NCI-H774 (cell line): ENCODE measurements around the gene EED.
A peak's percentile ranks its signal among the peaks of the same experiment; 100 is the strongest.

ENCODE experiments used
- DNase-seq: peaks from one replicate; lab custom pipeline; 2025; lab: John Stamatoyannopoulos, UW

The EED gene, protein sequence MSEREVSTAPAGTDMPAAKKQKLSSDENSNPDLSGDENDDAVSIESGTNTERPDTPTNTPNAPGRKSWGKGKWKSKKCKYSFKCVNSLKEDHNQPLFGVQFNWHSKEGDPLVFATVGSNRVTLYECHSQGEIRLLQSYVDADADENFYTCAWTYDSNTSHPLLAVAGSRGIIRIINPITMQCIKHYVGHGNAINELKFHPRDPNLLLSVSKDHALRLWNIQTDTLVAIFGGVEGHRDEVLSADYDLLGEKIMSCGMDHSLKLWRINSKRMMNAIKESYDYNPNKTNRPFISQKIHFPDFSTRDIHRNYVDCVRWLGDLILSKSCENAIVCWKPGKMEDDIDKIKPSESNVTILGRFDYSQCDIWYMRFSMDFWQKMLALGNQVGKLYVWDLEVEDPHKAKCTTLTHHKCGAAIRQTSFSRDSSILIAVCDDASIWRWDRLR

DNA sequence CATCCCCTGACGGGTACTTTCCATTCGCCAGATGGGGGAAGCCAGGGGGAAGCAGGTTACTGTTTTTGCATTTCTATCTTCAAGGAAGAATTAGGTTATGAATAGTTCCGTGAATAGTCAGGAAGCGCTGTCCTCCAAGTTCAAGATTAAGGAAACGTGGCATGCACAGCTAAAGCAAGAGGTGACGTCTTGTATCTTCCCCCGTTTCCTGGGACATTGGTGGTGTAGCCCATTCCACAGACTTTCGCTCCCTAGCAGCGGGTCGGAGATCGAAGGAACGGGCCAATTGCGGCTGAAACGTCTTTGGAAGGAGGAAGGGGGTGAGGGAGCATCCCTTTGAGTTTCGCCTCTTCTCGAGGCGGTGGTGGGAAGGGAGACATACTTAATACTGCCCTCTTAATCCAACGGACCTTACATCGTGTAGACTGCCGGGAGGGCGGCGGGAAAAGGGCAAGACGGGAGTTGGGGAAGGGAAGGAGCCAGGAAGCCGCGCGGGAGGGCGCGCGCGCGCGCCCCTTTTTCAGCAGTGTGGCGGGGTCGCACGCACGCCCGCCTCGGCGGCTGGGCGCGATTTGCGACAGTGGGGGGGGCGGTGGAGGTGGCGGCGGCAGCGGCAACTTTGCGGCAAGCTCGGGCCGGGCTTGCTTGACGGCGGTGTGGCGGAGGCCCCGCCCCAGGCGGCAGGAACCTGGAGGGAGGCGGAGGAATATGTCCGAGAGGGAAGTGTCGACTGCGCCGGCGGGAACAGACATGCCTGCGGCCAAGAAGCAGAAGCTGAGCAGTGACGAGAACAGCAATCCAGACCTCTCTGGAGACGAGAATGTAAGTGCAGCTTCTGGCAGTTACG is at the start of gene EED:
EED (plus strand) TSS at position 232 of the 847 bp plus-strand sequence; CDS start at position 709, 477 bp downstream.
- peak; percentile 97 for DNase-seq

DNA sequence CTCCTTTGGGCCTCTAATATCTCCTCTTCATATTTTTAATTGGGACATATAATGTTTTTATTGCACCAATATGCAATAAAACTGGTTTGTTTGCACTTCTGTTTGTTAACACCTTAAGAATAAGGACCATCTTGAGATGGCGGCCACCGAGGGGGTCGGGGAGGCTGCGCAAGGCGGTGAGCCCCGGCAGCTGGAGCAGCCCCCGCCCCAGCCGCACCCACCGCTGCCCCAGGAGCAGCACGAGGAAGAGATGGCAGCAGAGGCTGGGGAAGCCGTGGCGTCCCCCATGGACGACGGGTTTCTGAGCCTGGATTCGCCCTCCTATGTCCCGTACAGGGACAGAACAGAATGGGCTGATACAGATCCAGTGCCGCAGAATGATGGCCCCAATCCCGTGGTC is 49.6 kb upstream of the EED start:
- DNase-seq: no peak

DNA sequence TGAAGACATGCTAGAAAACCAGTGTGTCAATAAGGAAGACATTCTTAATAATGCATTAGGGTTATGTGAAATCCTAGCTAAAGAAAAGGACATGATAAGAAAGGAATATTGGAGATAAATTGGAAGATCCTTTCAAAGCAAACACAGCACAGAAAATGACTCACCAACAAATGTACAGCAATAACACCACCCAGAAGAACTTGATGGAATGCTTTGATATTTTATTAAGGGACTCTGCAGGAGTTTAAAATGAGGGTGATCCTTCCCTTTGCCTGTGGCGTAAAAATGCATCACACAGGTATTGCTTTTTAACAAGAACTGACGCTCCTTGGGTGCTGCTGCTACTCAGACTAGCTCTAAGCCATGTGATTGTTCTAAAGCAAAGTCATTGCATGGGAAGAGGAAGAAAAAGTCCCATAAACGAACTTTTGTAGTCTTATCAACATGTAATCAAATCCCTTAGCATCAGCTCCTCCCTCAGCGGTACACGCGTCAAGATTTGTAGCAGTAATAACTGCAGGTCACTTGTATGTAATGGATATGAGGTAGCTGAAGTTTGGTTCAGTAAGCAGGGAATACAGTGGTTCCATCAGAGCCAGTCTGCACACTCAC is 48.4 kb upstream of the EED start:
- DNase-seq: no peak

DNA sequence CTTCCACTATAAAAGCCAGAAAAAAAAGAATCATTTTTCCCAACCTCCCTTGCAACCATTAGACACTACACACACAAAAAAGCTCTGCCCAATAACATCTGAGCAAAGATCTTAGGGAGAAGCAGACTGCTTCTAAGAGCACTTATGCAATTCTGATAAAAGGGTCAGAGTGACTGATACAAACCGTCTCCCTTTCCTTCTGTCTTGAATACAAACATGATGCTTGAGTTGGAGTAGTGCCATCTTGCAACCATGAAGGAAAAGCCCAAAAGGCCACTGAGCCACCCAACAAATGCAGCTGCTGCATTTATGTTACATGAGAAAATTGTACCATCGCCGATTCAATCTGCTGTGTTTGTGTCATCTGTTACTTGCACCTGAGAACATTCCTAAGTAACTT is 47.6 kb upstream of the EED start:
- DNase-seq: no peak

DNA sequence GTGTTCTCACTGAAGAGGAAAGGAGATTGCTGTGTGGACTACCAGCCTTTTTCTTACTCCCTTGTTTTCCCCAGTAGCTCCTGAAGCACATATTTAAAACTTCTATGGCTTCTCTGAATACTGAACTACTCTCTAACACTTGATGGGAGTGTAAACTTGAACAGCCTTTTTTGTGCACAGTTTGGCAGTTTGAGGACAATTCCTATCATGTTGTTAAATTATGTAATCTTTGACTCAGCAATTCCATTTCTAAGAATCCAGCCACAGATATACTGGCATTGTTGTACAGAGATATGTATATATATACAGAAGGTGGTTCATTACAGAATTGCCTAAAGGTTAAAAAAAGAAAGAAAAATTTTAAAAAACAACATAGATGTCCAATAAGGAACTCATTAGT is 47.1 kb upstream of the EED start:
- no peak for DNase-seq

DNA sequence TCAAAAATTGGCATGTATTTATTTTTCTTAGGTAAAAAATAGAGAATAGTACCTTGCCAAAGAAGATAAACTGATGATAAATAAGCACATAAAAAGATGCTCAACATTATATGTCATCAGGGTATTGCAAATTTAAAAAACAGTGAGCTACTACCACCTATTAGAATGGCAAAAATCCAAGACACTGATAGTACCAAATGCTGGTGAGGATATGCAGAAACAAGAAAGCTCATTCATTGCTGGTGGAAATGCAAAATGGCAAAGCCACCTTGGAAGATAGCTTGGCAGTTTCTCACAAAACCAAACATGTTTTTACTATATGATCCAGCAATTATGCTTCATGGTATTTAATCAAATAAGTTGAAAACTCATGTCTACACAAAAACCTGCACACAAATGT is 46.4 kb upstream of the EED start:
- DNase-seq: no peak

DNA sequence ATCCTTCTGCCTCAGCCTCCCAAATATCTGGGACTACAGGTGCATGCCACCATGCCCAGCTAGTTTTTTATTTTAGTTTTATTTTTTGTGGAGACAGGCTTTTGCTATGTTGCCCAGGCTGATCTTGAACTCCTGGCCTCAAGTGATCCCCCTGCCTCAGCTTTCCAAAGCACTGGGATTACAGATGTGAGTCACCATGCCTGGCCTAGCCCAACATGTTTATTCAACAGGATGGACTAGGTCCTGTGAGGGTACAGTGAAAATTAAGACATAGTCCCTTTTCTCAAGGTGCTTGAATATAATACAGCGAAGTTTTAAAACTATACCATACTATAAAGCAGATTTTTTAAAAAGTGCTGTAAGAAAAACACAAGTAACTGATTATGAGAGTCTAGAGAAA is 45.2 kb upstream of the EED start:
- DNase-seq: no peak

DNA sequence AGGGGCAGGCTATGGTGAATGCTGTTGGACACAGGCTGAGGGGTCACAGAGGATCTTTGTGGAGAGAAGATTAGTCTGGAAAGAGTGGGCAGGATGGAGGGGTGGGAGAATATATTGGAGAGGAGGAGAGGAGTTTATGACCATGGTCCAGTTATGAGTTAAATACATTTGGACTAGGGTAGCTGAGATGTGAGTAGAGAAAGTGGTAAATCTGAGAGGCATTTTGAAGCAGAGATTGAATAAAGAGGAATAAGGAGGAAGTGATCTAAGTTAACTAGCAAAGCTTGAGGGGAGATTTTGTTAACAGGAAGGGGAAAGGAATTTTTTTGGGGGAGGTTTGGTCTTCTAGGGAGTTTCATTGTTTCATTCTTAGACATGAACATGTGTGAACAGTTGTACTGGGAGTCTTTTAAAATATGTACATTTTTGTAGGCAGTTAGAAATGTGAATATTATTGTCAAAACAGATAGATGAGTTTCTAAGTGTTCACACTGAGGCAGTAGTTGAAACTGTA is 43.1 kb upstream of the EED start:
- DNase-seq: no peak

DNA sequence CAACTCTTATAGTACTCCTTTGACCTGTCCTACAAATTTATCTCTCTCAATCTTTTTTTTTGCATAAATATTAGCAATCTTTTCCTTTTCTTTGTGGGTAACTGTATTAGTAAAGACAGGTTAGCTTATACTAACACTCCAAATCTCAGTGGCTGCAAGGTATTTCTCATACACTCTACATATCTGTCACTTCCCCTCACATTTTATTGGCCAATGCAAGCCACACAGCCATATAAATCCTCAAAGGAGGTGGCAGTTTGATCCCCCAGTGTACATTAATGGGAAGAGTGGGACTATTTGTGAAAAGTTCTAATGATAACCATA is 42.6 kb upstream of the EED start:
- DNase-seq: no peak

DNA sequence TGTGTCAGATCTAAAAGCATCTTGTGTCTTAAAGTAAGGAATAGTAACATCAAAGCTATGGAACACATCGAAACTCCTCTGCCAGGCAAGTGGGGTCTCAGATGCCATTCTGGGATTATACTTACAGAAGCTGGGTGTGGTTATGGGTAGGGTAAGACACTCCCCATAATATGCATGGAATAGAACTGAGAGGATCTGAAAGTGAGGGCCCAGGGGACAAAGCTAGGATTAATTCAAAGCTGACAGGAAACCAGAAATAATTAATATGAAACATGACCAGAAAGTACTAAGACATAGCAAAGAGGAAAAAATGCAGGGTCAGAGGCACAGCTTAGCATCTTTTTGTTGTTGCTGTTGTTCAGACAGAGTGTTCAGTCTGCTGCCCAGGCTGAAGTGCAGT is 40.2 kb upstream of the EED start:
- no peak for DNase-seq

DNA sequence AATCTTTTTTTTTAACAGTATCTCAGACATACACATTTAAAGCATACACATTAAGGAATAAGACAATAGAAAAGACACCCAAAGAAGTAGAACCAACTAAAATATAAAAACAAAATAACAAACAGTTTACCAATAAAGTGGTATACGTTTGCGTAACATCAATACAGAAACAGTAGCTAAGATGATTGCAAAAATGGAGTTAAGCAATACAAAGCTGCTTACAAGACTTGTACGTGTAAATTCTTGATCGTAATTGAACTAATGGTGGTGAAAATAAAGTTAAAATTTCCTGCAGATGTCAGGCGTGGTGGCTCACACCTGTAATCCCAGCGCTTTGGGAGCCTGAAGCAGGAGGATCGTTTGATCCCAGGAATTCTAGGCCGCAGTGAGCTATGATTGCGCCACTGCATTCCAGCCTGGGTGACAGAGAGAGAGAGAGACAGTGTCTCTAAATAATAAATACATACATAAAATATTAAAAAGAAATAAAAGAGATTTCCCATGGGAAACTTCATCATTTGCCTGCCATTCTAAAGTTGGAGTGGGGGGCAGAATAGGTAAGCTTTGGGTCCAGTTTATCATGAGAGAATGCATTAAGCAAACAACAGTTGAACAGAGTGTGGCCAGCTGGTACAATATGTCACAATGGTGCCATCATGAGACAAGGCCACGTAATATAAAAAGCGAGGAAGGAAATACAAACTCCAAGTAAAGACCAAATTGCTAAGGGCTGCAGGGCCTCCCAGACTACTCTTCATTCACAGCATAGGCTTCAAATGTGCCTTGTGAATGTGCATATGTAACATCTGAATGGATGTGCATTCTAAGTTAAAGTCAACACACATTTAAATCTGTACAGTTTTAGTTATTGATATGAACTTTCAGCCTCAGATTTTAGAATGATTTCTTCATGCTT is 38.9 kb upstream of the EED start:
- no peak for DNase-seq

DNA sequence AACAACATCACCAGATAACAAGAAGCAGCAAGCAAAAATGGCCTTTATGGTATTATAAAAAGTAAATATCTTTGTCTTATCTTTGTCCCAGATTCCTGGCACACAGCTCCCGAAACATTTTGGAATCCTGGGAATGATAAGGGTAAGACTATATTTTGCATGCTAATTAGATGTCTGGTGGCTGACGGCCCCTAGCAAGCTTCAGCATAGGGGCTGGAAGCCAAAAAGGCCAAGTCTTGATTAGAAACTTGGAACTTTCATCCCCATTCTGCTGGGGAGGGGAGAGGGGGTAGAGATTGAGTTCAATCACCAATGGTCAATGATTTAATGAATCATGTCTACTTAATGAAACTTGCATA is 38.2 kb upstream of the EED start:
- DNase-seq: no peak

DNA sequence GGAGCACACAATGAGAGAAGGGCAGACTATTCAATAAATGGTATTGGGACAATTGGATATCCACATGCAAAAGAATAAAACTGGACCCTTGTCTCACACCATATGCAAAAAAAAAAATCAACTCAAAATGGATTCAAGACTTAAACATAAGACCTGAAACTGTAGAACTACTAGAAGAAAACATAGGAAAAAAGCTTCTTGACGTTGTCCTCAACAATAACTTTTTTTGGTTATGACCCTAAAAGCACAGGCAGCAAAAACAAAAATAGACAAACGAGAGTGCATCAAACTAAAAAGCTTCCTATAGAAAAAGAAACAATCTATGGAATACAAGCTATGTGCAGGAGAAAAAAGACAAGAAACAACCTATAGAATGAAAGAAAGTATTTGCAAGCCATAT is 37.1 kb upstream of the EED start:
- no peak for DNase-seq

DNA sequence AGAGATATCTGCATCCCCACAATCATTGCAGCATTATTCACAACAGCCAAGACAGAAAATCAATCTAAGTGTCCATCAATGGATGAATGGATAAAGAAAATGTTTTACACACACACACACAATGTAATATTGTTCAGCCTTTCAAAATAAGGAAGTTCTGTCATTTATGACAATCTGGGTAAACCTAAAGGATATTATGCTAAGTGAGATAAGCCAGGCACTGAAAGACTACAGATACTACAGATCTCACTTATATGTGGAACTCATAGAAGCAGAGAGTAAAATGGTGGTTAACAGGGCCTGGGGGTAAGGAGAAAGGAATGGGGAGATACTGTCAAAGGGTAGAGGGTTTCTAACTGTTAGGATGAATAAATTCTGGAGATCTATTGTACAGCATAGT is 36.0 kb upstream of the EED start:
- DNase-seq: no peak

DNA sequence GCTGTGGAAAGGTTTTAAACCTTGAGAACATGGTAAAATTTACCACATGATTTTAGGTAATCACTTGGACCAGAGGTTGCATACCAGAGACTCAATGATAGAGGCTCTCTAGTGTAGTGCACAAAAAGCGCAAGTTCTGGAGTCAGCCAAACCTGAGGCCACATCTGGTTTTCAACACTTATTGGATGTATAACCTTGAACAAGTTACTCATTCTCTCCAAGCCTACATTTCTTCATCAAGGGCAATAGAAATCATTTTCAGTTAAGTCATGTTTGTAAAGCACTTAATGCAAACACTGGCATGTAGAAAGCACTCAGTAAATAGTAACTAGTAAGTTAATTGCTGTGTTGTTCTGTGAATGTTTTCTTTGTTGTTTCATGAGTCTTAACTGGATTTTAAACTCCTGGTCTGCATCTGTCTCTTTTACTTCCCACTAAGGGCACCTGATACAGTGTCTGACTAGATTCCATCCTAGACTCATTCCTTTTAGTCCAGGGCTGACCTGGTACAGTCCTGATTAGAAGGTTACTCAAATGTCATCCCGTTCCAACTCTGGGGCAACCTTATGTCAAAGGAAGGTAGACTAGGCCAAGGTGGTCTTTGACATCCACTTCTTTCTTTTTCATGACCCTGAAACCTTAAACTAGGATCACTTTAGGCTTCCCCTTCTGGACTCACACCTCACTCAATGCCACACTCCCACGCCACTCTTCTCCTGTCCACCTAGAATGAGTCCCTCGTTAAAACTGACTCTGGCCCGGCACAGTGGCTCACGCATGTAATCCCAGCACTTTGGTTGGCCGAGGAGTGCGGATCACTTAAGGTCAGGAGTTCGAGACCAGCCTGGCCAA is 34.5 kb upstream of the EED start:
- no peak for DNase-seq

DNA sequence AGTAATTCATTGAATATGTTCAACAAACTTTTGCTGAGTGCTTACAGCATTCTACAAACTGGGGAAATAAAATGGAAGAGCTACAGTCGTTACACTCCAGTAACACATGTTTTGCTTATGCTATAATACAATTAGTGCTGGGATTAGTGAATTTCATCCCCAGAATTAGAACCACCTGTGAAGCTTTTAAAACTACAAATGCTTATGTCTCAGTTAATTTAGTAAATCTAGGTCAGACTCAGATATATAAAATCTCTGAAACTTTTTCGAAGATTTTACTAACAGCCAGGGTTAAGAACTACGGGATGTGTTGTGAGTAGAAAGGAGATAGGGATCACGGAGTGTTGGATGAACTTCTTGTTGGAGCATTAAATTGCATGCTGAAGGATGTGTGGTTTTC is 33.7 kb upstream of the EED start:
- no peak for DNase-seq

DNA sequence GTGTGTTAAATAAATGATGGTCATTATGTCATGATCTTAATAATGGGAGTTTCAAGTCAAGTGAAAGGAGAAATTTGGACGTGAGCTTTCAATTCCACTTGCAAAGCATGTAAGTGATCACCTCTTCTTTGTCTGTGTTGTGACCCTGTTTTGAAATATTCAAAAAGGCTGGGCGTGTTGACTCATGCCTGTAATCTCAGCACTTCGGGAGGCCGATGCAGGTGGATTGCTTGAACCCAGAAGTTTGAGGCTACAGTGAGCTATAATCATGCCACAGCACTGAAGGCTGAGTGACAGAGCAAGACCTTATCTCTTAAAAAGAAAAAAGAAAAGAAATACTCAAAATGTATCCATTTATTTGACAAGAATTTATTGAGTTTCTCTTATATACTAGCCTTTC is 32.9 kb upstream of the EED start:
- DNase-seq: no peak

DNA sequence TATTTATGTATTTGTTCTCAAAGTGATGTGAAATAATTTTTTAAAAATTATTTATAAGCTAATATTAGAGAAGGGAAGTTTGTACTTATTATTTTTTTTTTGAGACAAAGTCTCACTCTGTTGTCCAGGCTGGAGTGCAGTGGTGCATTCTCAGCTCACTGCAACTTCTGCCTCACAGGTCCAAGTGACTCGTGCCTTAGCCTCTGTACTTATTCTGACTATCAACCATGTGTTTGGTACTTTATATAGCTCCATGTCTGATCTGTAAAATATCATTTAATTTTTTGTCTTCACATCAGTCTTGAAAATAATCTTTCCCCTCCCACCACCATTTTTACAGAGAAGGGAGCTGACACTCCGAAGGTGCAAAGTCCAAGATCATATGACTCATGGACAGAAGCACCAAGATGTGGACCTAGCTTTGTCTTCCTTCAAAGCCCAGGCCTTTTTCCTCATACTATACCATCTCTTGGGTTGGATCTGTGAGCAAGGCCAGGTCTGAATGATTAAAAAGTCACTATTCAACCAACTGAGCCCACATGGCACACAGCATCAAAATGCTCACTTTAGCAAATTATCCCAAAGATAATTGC is 32.4 kb upstream of the EED start:
- DNase-seq: no peak

DNA sequence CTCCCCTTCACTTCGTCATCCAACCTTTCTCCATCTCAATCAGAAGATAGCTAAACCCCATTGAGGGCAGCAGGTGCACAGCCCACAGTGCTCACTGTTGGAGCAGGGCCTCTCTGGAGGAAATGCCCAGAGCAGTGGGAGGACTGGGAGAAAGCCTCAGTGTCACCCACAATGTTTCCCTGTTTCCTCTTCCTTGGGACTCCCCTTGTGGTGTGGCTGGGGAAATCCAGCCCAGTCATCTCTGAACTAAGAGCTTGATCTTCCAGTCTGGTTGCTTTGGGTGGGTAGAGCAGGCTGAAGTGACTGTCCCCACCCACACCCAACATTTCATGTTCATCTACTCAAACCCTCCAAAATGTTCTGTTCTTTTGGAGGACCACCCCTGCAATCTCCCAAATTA is 29.8 kb upstream of the EED start:
- DNase-seq: no peak
